Psoas muscle (tissue), 8 donors: ENCODE measurements around the gene ERCC2. TPM values are rescaled to one million over a fixed set of nuclear protein-coding genes. Genes with fewer than 3 reads are reported as not detected.

Experiments used
- ATAC-seq, 4 donors: fragments of 200-7000 bp; cut with Tn5 transposase; one replicate each; pipeline ENCODE4 v1.9.1; 2020; ENCODE audit warnings: moderate library complexity in 3 of 4, mild to moderate bottlenecking in 2 of 4
- DNase-seq, 2 donors: peaks; one replicate each; pipeline ENCODE4 v3.0.0-alpha.2; 2020
- H3K27ac ChIP-seq: fragments of 200-600 bp; one replicate; pipeline ENCODE4 v1.8.0; 2022
- H3K27me3 ChIP-seq, 3 donors: fragments of 200-600 bp in 1 of 3; one replicate each; pipeline versions ENCODE4 v1.6.1 to v1.8.0; 2013 to 2022; ENCODE audit warnings: low read length in 2 of 3, mild to moderate bottlenecking in 2 of 3, moderate library complexity in 1 of 3; ENCODE audit not compliant: insufficient read depth in 3 of 3
- H3K36me3 ChIP-seq, 2 donors: fragments of 200-600 bp in 1 of 2; one replicate each; pipeline versions ENCODE4 v1.6.1 to v1.8.0; 2013 to 2022; ENCODE audit warnings: low read depth in 1 of 2, mild to moderate bottlenecking in 1 of 2, moderate library complexity in 1 of 2; ENCODE audit not compliant: insufficient read depth in 1 of 2
- H3K4me1 ChIP-seq: fragments of 200-600 bp; one replicate; pipeline ENCODE4 v1.8.0; 2022
- H3K4me3 ChIP-seq: fragments of 200-600 bp; one replicate; pipeline ENCODE4 v1.8.0; 2022; ENCODE audit warnings: mild to moderate bottlenecking
- H3K9me3 ChIP-seq: fragments of 200-600 bp; one replicate; pipeline ENCODE4 v1.8.0; 2022
- WGBS, 3 donors: extraction: QIAGEN DNeasy Blood & Tissue Kit; methylation state at CpG; one replicate each; pipeline versions ENCODE4 v1.1.6 to v1.1.7; 2013; 5-methylcytosine and 5-hydroxymethylcytosine counted together
- intact Hi-C, 2 donors: fragments of 100-400 bp; cut with DNase I; formaldehyde crosslinking; loops; one replicate each; pipeline versions ENCODE4 v1.11.0 to v1.14.2; 2022
- polyA plus RNA-seq, 3 donors: library from polyadenylated mRNA; stranded (reverse); fragments of 200-250 nt; gene quantifications; one replicate each; pipeline ENCODE4 v1.2.3, GENCODE V29; 2013
- total RNA-seq, 4 donors: library from RNA; stranded (reverse); fragmentation: NEBNext Ultra II Directional in 2 of 4; extraction: Animal tissue kit (Norgen Biotek cat#: 25700) in 2 of 4; gene quantifications; one replicate each; pipeline versions ENCODE4 v1.2.1 to v1.2.4, GENCODE V29; 2021 to 2023
- TF ChIP-seq, protein P1 (sequence below): fragments of 200-600 bp; IDR thresholded peaks from one replicate; pipeline ENCODE4 v1.8.0; 2022; ENCODE audit warnings: antibody characterized with exemption
- donor health status: healthy with polysubstance abuse.
- donor health status: DM: no; HTN: no; CAD: no; lungs with moderate emphysema.
- donor health status: Bipolar disorder and iron deficiency.
- donor health status: healthy.
- donor health status: DM: yes; HTN: yes; CAD: no.
- donor health status: DM: no; HTN: no; CAD: no.
- donor health status: DM: no; HTN: no; CAD: no.
- donor health status: DM: yes; HTN: yes; CAD: no.

The ERCC2 gene
- total and polyA plus RNA-seq, 7 donors = 5.0 to 16.4 (median 9.3) TPM

DNA sequence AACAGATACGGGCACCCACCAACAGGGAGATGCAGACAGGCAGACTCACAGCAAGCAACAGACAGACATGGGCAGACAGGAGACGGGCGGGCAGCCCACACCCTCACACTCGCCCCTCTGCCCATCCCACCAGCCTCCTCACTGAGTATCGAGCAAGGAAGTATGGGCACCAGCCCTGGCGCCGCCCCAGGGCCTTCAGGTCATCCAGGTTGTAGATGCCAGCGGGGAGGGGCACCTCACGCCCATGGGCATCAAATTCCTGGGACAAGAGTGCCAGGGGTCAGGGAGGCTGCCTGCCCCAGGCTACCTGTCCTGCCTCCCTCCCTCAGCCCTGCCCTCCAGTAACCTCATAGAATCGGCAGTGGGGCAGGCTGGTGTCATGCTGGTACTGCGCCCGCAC lies 5.7 kb downstream of the ERCC2 start:
- DNase-seq = no peak
- no peaks in the 10 kb centered on the region for H3K9me3 ChIP-seq
- TF ChIP-seq, protein P1, sequence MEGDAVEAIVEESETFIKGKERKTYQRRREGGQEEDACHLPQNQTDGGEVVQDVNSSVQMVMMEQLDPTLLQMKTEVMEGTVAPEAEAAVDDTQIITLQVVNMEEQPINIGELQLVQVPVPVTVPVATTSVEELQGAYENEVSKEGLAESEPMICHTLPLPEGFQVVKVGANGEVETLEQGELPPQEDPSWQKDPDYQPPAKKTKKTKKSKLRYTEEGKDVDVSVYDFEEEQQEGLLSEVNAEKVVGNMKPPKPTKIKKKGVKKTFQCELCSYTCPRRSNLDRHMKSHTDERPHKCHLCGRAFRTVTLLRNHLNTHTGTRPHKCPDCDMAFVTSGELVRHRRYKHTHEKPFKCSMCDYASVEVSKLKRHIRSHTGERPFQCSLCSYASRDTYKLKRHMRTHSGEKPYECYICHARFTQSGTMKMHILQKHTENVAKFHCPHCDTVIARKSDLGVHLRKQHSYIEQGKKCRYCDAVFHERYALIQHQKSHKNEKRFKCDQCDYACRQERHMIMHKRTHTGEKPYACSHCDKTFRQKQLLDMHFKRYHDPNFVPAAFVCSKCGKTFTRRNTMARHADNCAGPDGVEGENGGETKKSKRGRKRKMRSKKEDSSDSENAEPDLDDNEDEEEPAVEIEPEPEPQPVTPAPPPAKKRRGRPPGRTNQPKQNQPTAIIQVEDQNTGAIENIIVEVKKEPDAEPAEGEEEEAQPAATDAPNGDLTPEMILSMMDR = no peak
- ATAC-seq = no peak
- intact Hi-C loops = no loop called here
- no peaks in the 10 kb centered on the region for H3K27me3 ChIP-seq
- H3K36me3 ChIP-seq = peaks cover 0 to 48% of the 10 kb centered on the region in 2 donors
- no peaks in the 10 kb centered on the region for H3K4me1 ChIP-seq
- no peak overlapping the region for H3K4me3 ChIP-seq
- 89 to 91% (median 91%) methylated on average over 11 to 12 of the region's 12 CpGs for WGBS, 3 donors
- no peak overlapping the region for H3K27ac ChIP-seq

DNA sequence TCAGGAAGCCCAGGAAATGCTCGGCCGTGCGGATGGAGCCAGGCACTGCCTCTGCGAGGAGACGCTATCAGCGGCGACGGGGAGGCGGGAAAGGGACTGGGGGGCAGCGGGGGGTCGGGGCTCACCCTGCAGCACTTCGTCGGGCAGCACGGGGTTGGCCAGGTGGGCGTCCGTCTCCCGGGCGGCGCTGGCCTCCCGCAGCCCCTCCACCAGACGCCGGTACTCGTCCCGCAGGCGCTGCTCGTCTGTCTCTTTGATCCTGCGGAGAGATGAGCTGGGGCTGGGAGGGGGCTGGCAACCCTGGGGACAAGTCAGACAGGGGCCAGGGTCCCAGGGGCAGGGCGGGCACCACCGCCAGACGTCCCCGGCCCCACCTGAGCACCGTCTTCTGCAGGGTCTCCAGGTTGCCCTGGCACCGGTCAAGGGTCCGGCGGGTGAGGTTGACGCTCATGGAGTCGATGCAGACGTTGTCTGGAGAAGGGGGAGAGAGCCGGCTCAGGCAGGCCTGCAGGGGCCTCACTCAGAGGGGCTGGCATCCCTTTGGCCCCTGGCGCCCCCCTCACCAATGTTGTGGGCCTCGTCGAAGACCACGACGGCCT lies 6.4 kb downstream of the ERCC2 start:
- intact Hi-C loops = no loop called here
- ATAC-seq (no peak), DNase-seq (no peak)
- Histone ChIP-seq H3K36me3 (peaks cover 0 to 48% of the 10 kb centered on the region in 2 donors), H3K4me3 (no peak overlapping the region), H3K27ac (no peak overlapping the region), H3K4me1 (no peaks in the 10 kb centered on the region), H3K27me3 (no peaks in the 10 kb centered on the region), H3K9me3 (no peaks in the 10 kb centered on the region)
- TF ChIP-seq, protein P1 = no peak
- WGBS, 3 donors = 91% methylated on average over 41 to 44 of the region's 44 CpGs

DNA sequence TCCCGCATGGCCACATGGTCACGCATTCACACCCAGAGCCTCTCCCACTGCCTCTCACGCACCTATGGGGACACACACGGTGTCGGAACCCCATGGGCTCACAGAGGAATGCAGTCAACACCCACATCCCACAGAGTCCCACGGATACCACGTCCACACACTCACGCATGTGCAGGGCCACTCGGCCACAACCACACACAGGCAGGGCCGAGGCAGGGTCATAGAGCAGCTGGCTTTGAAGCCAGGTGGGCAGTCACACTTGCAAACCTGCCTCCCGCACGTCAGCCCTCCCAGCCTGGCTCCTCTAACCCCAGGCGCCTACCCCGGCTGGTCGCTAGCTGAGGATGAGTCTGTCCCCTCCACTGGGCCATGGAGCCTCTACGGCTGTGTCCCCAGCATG lies 8.1 kb downstream of the ERCC2 start:
- H3K36me3 ChIP-seq = peaks cover 0 to 41% of the 10 kb centered on the region in 2 donors
- TF ChIP-seq, protein P1 = no peak
- no peak overlapping the region for H3K27ac ChIP-seq
- DNase-seq (no peak), ATAC-seq (no peak)
- no peak overlapping the region for H3K4me3 ChIP-seq
- H3K4me1 ChIP-seq = no peaks in the 10 kb centered on the region
- H3K9me3 ChIP-seq = no peaks in the 10 kb centered on the region
- 87 to 91% (median 90%) methylated on average over 16 of the region's 16 CpGs for WGBS, 3 donors
- intact Hi-C loops = no loop called here
- H3K27me3 ChIP-seq = no peaks in the 10 kb centered on the region

DNA sequence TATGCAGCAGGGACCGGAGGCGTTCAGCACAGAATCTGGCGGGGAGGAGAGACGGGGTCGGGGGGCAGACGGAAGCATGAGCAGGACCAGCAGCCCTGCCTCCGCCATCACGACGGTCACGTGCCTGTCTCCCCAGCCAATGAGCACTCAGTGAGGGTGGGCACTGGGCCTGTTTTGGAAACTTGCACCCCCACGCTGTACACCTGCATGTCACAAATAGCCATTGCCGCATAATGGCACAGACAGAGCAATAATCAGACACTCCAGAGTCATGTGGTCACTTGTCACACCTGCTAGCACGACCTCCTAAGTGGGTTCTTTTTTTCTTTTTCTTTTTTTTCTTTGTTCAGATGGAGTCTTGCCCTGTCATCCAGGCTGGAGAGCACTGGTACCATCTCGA lies 8.8 kb downstream of the ERCC2 start:
- WGBS, 3 donors = 91 to 94% (median 92%) methylated on average over 13 to 14 of the region's 14 CpGs
- no peaks in the 10 kb centered on the region for H3K9me3 ChIP-seq
- no peak for ATAC-seq
- TF ChIP-seq, protein P1 = no peak
- H3K36me3 ChIP-seq = peaks cover 0 to 45% of the 10 kb centered on the region in 2 donors
- intact Hi-C loops = no loop called here
- no peaks in the 10 kb centered on the region for H3K4me1 ChIP-seq
- no peaks in the 10 kb centered on the region for H3K27me3 ChIP-seq
- DNase-seq = no peak
- H3K27ac ChIP-seq = no peak overlapping the region
- no peak overlapping the region for H3K4me3 ChIP-seq

DNA sequence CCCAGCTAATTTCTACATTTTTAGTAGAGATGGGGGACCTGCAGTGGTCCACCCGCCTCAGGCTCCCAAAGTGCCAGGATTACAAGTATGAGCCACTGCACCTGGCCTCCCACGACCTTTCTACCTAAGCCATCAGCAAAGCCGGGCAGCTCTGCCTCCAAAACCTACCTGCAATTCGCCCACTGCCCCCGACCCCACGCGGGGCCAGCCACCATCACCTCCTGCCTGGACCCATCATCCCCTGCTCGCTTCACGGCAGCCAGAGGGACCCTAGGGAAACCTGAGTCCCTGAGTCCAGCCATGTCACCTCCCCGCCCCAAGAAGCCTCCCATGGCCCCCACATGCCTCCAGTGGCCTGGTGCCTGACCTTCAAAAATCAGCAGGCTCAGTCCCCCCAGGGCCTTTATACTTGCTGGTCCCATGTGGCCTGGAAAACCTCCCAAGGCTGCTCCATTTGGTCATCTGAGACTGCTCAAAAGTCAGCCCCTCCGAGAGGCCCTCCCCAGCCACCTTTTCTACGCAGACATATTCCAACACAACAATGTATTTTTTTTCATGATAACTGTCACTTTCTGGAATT lies 12.1 kb downstream of the ERCC2 start:
- ATAC-seq (no peak), DNase-seq (no peak)
- Histone ChIP-seq H3K9me3 (no peaks in the 10 kb centered on the region), H3K36me3 (peaks cover 0 to 55% of the 10 kb centered on the region in 2 donors), H3K27ac (no peak overlapping the region), H3K27me3 (no peaks in the 10 kb centered on the region), H3K4me1 (no peaks in the 10 kb centered on the region), H3K4me3 (no peak overlapping the region)
- TF ChIP-seq, protein P1 = no peak
- WGBS, 3 donors = 86 to 92% (median 91%) methylated on average over 12 of the region's 12 CpGs
- intact Hi-C loops = no loop called here
